Right cardiac atrium (tissue), 5 donors: Measurements from ENCODE around the gene H2BW2. TPM values are rescaled to one million over a fixed set of nuclear protein-coding genes. Genes with fewer than 3 reads are reported as not detected.
"Not testable (repeated sequence)": the region's sequence is repeated elsewhere in the genome, so short reads cannot be mapped to it uniquely, and the experiment has no call there.

Source experiments
- ATAC-seq, 2 donors: fragments of 200-7000 bp; cut with Tn5 transposase; one replicate each; pipeline versions ENCODE4 v1.8.0 to v1.9.1; 2020; ENCODE audit warnings: moderate library complexity in 2 of 2, mild to moderate bottlenecking in 1 of 2
- DNase-seq, 3 donors: peaks; one replicate each; pipeline ENCODE4 v3.0.0-alpha.2; 2020
- H3K27ac ChIP-seq: one replicate; pipeline ENCODE4 v1.5.1; 2013; ENCODE audit warnings: mild to moderate bottlenecking, low read length, control low read depth, moderate library complexity
- H3K27me3 ChIP-seq: one replicate; pipeline ENCODE4 v1.6.1; 2013; ENCODE audit not compliant: control insufficient read depth, insufficient read depth
- H3K4me1 ChIP-seq: one replicate; pipeline ENCODE4 v1.6.1; 2013; ENCODE audit warnings: low read length; ENCODE audit not compliant: control insufficient read depth, insufficient read depth
- H3K4me3 ChIP-seq: one replicate; pipeline ENCODE4 v1.5.1; 2013; ENCODE audit warnings: low read length, control low read depth
- H3K9me3 ChIP-seq: one replicate; pipeline ENCODE4 v1.6.1; 2013; ENCODE audit warnings: low read length; ENCODE audit not compliant: control insufficient read depth
- WGBS: extraction: QIAGEN DNeasy Blood & Tissue Kit; methylation state at CpG from one replicate; pipeline ENCODE4 v1.1.7; 2013; 5-methylcytosine and 5-hydroxymethylcytosine counted together
- intact Hi-C, 4 donors: fragments of 100-400 bp; cut with DNase I; formaldehyde crosslinking; loops; one replicate each; pipeline versions ENCODE4 v1.11.0 to v1.14.0; 2022 to 2023
- polyA plus RNA-seq: library from polyadenylated mRNA; stranded (reverse); fragments of 200-250 nt; gene quantifications from one replicate; pipeline ENCODE4 v1.2.3, GENCODE V29; 2013
- total RNA-seq, 4 donors: library from RNA; stranded (reverse); fragmentation: NEBNext Ultra II Directional; extraction: Animal tissue kit (Norgen Biotek cat#: 25700); gene quantifications; one replicate each; pipeline ENCODE4 v1.2.1, GENCODE V29; 2021
- donor health status: healthy with polysubstance abuse.
- donor health status: DM: no; HTN: yes; CAD: no.
- donor health status: DM: no; HTN: no; CAD: no.
- donor health status: DM: no; HTN: yes; CAD: no; lungs with severe emphysema.
- donor health status: DM: yes; HTN: yes; CAD: no.

Gene H2BW2
- total and polyA plus RNA-seq, 5 donors, result not detected

DNA sequence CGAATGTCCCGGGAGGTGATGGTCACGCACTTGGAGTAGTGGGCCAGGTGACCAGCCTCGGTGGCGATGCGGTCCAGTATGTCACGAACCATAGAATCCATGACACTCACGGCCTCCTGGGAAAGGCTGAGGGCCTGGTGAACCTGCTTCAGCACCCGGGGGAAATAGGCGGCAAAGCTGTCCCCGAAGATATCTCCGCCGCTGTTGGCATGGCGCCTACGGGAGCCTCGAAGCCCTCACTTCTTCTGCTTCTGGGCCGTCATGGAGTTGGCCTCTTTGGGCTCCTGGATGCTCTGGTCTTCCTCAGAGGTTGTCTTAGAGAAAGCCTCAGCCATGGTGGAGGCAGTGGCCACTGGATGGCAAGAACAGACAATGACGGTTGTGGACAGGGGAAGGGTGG lies 22.9 kb downstream of the H2BW2 start:
- DNase-seq, H3K27me3 ChIP-seq, H3K27ac ChIP-seq, intact Hi-C loops, H3K4me3 ChIP-seq, H3K4me1 ChIP-seq, H3K9me3 ChIP-seq, ATAC-seq: not testable (repeated sequence)
- 96% methylated on average over 8 of the region's 18 CpGs for WGBS

DNA sequence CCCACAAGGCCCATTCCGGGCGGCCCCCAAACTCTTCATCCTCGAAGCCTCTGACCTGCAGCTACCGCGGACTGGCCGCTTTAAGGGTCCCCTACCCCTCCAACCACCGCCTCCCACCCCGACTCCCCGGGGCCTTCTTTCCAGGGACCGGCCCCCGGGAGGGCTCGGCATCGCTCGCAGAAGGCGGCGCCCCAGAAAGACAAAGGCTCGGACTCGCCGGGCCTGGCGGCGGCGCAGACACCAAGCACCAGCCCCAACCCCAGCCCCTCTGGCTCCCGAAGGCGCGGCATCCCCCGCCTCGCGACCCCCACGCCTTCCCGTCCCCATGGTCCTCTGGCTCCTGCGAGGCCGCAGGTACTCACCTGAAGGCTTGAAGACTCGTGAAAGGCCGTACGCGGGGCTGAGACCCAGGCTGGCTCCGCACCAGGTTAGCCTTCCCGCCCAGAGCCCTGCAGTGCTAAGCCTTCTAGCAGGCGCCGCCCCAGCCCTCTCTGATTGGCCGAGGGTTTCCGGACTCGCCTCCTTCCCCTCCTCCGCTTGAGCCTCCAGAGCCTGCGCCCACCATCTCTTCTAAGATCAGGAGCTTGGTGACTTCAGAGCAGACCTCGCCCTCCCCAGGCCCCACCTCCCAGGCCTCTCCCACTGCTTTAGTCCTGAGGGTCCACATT lies 36.2 kb downstream of the H2BW2 start, which contains the start of gene TMSB15C:
Gene TMSB15C (minus strand): TSS at position 459 of the 668 bp plus-strand sequence.
- WGBS, result no CpG with 5 or more reads among the region's 46 CpGs
- peak; percentile 90 to 94 for ATAC-seq
- H3K9me3 ChIP-seq, H3K4me1 ChIP-seq, H3K27me3 ChIP-seq, intact Hi-C loops, DNase-seq, H3K4me3 ChIP-seq, H3K27ac ChIP-seq: not testable (repeated sequence)

- intact Hi-C loops, H3K4me3 ChIP-seq, H3K27me3 ChIP-seq, H3K27ac ChIP-seq, H3K4me1 ChIP-seq, DNase-seq, ATAC-seq, H3K9me3 ChIP-seq: not testable (repeated sequence)
- no CpG with 5 or more reads among the region's 6 CpGs for WGBS
Measured at GRCh38 chrX:104077854-104078253, 38.1 kb downstream of the H2BW2 start.

DNA sequence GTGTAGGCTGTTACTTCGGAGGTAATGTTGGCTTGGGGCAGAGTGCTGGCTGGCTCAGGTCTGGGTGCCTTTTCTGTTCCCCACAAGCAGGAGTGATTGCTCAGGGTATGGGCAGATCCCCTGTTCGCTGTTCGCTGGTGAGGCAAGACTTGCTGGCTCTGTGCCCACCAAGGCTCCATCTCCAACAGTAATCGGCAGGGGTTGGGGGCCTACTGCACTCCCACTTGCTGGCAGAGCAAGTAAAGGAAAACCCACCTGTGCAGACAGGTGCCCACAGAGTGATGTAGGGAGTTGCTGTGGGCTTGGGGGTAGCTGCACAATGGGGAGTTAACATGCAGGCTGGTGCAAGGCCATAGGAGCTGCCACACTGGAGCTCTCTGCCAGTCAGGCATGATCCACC lies 44.3 kb downstream of the H2BW2 start:
- no peaks in the 10 kb centered on the region for H3K9me3 ChIP-seq
- no peak overlapping the region for H3K4me3 ChIP-seq
- DNase-seq (peak in 1 of 3 donors; percentile 38), ATAC-seq (no peak)
- H3K27ac ChIP-seq, result no peak overlapping the region
- intact Hi-C loops, result no loop called here
- WGBS, result 90% methylated on average over 4 of the region's 4 CpGs
- H3K4me1 ChIP-seq, result no peaks in the 10 kb centered on the region
- no peaks in the 10 kb centered on the region for H3K27me3 ChIP-seq

DNA sequence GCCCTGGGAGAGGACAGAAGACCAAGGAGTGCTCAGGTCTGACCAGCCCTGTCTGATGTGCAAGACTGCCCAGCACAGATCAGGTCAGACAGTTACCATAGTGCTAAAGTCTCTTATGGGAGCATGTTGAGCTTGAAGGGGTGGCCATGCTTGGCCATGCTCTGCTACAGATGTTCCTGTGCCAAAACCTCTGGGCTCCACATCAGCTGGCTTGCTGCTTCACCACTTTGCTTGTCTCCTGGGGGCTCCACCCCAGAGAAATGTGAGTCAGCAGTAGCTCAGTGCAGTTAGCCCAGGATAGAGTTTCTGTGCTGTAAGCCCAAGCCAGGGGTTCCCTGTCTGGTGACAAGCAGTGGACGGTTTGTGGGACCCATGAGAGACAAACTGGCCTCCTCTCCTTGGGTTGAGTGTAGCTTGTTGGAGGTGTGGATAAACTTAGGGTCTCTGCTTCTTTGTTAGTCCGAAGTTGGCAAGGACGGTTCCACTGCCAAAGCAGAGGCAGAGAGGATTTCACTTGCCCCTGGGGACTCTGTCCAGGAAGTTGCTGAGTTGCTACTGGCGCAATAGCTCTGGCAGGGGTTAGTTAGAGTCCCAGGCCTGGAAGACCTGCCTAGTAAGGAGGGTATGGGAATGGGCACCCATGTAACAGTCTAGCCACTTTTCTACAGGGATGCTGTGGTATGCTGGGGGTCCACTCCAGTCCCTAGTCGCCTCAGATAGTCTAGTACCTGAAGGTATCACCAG lies 45.0 kb downstream of the H2BW2 start:
- Histone ChIP-seq H3K27me3 (no peaks in the 10 kb centered on the region), H3K27ac (no peak overlapping the region), H3K9me3 (no peaks in the 10 kb centered on the region), H3K4me1 (no peaks in the 10 kb centered on the region), H3K4me3 (no peak overlapping the region)
- DNase-seq, result peak; percentile 27 to 54 (median 39)
- intact Hi-C loops, result no loop called here
- WGBS, result 47% methylated on average over 5 of the region's 5 CpGs
- ATAC-seq, result peak in 1 of 2 donors; percentile 45

DNA sequence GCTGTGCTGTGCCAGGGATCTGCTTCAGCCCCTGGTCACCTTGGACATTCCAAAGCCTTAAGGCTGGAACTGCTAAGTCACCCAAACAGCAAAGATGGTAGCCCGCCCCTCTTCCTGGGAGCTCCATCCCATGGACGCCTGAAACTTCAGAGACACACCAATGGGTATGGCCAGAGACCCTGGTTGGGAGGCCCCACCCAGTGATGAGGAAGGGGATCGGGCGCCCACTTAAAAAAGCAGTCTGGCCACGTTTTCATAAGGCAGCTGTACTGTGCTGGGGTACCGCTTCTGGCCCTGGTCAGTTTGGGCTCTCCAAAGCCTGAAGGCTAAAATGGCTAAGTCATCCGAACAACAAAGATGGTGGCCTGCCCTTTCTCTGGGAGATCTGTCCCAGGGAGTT lies 45.7 kb downstream of the H2BW2 start:
- WGBS, result 90% methylated on average over 7 of the region's 7 CpGs
- H3K4me3 ChIP-seq, result no peak overlapping the region
- peak in 1 of 3 donors; percentile 31 for DNase-seq
- no peak for ATAC-seq
- intact Hi-C loops, result no loop called here
- no peaks in the 10 kb centered on the region for H3K4me1 ChIP-seq
- H3K27me3 ChIP-seq, result no peaks in the 10 kb centered on the region
- H3K9me3 ChIP-seq, result no peaks in the 10 kb centered on the region
- no peak overlapping the region for H3K27ac ChIP-seq

GRCh38 chrX:104085919-104086318 lies 46.2 kb downstream of the H2BW2 start:
- intact Hi-C loops, result no loop called here

More at GRCh38 chrX:104085919-104086318, 46.2 kb downstream of the H2BW2 start:
- WGBS, result 85% methylated on average over 7 of the region's 7 CpGs
- Histone ChIP-seq H3K4me3 (no peak overlapping the region), H3K9me3 (no peaks in the 10 kb centered on the region), H3K27me3 (no peaks in the 10 kb centered on the region), H3K4me1 (no peaks in the 10 kb centered on the region), H3K27ac (no peak overlapping the region)
- ATAC-seq, result no peak
- no peak for DNase-seq

Other genes starting within 250 kb of the H2BW2 start
- 10 to 100 TPM; 18.2 to 28.3 (median 22.4) TPM for gene RAB9B, start 207.7 kb upstream of the H2BW2 start, total RNA-seq
- gene RAB9B, start 207.7 kb upstream of the H2BW2 start, polyA plus RNA-seq, result 11.5 TPM
- 1 to 10 TPM in 3 of 4 donors, under 1 TPM in 1; 0.74 to 2.1 (median 1.6) TPM for gene TMSB15B, start 77.3 kb upstream of the H2BW2 start, total RNA-seq
- gene TMSB15B, start 77.3 kb upstream of the H2BW2 start, polyA plus RNA-seq, result 2.8 TPM
- not detected for gene H2BW1, start 26.2 kb upstream of the H2BW2 start, total RNA-seq
- gene H2BW1, start 26.2 kb upstream of the H2BW2 start, polyA plus RNA-seq, result not detected
- gene TMSB15C, start 36.3 kb downstream of the H2BW2 start, total RNA-seq, result 1 to 10 TPM in 2 of 4 donors, under 1 TPM in 2; 0.40 to 1.4 (median 0.99) TPM
- gene TMSB15C, start 36.3 kb downstream of the H2BW2 start, polyA plus RNA-seq, result 0.52 TPM
- 1 to 10 TPM in 2 of 4 donors, under 1 TPM in 2; 0.49 to 1.6 (median 0.98) TPM for gene ZCCHC18, start 72.6 kb downstream of the H2BW2 start, total RNA-seq
- gene ZCCHC18, start 72.6 kb downstream of the H2BW2 start, polyA plus RNA-seq, result 0.70 TPM
- gene SLC25A53, start 117.1 kb downstream of the H2BW2 start, total RNA-seq, result 10 to 100 TPM; 10.2 to 14.7 (median 12.8) TPM
- gene SLC25A53, start 117.1 kb downstream of the H2BW2 start, polyA plus RNA-seq, result 7.8 TPM
- 10 to 100 TPM; 11.9 to 14.6 (median 13.4) TPM for gene FAM199X, start 126.5 kb downstream of the H2BW2 start, total RNA-seq
- gene FAM199X, start 126.5 kb downstream of the H2BW2 start, polyA plus RNA-seq, result 6.8 TPM
- gene ESX1, start 215.0 kb downstream of the H2BW2 start, total RNA-seq, result not detected
- not detected for gene ESX1, start 215.0 kb downstream of the H2BW2 start, polyA plus RNA-seq